C4-2B (cell line): ENCODE results near the gene SIL1.

Experiments
- H3K27ac ChIP-seq: fragments of 450-650 bp; 2 replicates; pipeline ENCODE4 v1.5.1; 2017
- CTCF ChIP-seq: fragments of 450-650 bp; conservative IDR thresholded peaks from 2 replicates; pipeline ENCODE4 v1.5.1; 2017; ENCODE audit warnings: mild to moderate bottlenecking
- ZFX ChIP-seq: fragments of 450-650 bp; IDR thresholded peaks from 2 replicates; pipeline ENCODE4 v1.6.1; 2017

The SIL1 gene

DNA sequence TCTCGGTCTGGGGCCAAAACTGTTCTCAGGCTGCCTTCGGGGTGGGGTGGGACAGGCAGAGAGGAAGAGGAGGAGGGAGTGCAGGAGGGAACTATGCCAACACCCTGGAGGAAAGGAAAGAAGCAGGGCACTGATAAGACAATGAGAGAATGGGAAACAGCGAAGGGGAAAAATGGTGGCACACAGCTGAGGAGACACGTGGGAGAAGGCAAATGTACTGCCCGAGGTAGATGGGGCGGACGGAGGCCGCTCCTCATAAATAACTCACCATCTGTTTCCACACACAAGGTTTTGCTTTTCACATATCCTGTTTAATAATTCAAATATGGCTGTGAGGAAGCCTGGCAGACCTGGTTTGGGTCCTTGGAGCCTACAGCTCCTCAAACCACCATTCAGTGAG lies 174.9 kb downstream of the SIL1 start:
- TF ChIP-seq ZFX (no peak), CTCF (no peak)
- H3K27ac ChIP-seq: peak overlapping the region; percentile 13; the same call in 1 of the 2 replicates

DNA sequence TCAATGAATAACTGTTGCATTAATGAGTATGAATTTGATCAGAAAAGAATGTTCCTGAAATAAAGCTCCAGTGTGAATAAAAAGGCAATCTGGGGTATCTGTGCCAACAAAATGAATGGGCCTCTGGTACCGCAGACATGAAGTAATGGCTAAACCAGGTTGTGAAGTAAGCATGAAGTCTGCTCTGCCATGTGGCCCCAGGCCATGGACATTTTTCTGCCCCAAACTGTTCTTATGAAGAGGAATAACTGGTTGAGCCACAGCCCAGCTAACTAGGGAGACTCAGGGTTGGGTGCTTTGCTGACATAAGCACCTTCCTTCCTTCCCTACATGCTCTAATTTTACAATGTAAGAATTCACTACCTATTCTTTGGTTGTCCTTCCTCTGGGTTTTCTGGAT lies 175.6 kb downstream of the SIL1 start:
- TF ChIP-seq ZFX (no peak), CTCF (no peak)
- H3K27ac ChIP-seq: peak overlapping the region; percentile 13; the same call in 1 of the 2 replicates

- no peak for TF ChIP-seq CTCF
- TF ChIP-seq ZFX: no peak
- no peak overlapping the region for H3K27ac ChIP-seq
Observed at GRCh38 chr5:139021346-139021745, 176.8 kb downstream of the SIL1 start.

- TF ChIP-seq ZFX: no peak
- no peak for TF ChIP-seq CTCF
- no peak overlapping the region for H3K27ac ChIP-seq
Observed at GRCh38 chr5:139019880-139020279, 178.3 kb downstream of the SIL1 start.

DNA sequence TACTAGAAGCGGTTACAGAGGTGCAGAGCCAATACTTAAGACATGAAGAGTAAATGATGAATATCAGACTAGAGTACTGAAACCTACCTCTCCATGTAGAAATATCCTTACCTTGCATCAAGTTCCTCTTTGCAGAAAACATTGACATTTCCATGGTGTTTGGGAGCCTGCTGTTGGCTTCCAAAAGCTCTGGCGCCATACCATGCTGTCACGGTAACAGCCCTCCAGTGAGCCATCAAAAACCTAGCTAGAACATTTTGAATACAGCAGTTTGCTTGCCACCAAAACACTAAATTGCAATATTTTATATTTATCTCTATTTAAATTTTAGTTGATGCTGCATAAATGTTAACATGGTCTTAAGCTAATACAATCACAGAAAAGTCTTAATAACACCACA lies 179.0 kb downstream of the SIL1 start:
- no peak for TF ChIP-seq ZFX
- no peak for TF ChIP-seq CTCF
- H3K27ac ChIP-seq: no peak overlapping the region

DNA sequence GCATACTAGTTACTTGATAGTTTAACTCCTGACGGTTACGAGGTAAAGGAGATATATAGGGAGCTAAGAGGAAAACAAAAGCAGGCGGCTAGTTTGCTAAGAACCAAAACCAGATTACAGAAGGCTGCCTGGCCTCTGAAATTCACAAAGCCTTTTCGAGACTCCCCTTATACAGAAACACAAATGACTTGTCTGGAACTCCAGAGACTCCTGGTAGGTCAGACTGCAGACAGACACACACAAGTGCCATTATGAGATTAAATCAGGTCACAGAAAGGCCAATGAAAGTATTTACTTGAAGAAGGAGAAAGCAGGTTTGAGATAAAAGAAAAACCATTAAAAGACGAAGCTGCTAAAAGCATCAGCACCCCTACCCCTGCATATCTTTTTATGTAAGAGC lies 180.5 kb downstream of the SIL1 start:
- H3K27ac ChIP-seq: no peak overlapping the region
- TF ChIP-seq CTCF (no peak), ZFX (no peak)

DNA sequence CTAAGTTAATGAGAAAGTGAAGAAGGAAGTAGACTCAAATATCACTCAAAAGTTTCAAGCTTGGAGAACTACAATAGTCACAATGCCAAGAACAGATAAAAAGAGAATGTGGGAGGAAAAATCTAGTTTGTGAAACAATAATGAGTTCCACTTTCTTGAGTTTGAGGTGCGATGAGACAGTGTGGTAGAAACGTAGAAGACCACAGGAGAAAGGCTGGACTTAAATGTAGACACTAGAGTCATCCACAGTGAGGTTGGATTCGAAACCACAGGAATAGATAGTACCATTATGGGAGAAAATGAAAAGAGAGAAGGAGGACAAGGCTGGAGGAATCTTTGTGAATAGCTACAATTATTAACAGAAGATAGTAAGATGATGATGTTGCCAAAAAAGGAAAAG lies 182.0 kb downstream of the SIL1 start:
- H3K27ac ChIP-seq: no peak overlapping the region
- TF ChIP-seq CTCF (no peak), ZFX (no peak)
